WTC11 (cell line): ENCODE data around the gene INPP5F. TPM values are rescaled to one million over a fixed set of nuclear protein-coding genes. Genes with fewer than 3 reads are reported as not detected.

Source experiments
- ATAC-seq: fragments of 200-7000 bp; cut with Tn5 transposase; 2 replicates; pipeline ENCODE4 v1.10.0; 2021; ENCODE audit warnings: mild to moderate bottlenecking, moderate library complexity
- CTCF ChIA-PET: fragments of 300-600 bp; sonication (Branson Sonifier 250); formaldehyde crosslinking; loops from one replicate; lab custom pipeline; 2021; ENCODE audit warnings: antibody characterized with exemption; lab: Charles Lee
- POLR2A ChIA-PET: fragments of 350-600 bp; sonication (Branson Sonifier 250); formaldehyde crosslinking; loops from one replicate; lab custom pipeline; 2021; ENCODE audit warnings: antibody characterized with exemption; lab: Charles Lee
- DNase-seq: peaks from one replicate; pipeline ENCODE4 v3.0.0; 2021; ENCODE audit warnings: low spot score
- H3K27ac Mint-ChIP-seq: 2 replicates; pipeline ENCODE4 v1.8.0; 2021; ENCODE audit warnings: mixed read lengths
- H3K27me3 Mint-ChIP-seq: 2 replicates; pipeline ENCODE4 v1.8.0; 2021; ENCODE audit warnings: low read depth, mild to moderate bottlenecking, moderate library complexity, mixed read lengths
- H3K36me3 Mint-ChIP-seq: 2 replicates; pipeline ENCODE4 v1.8.0; 2021; ENCODE audit warnings: mixed read lengths
- H3K4me1 Mint-ChIP-seq: 2 replicates; pipeline ENCODE4 v1.8.0; 2022; ENCODE audit warnings: mixed read lengths
- H3K4me3 Mint-ChIP-seq: 2 replicates; pipeline ENCODE4 v1.8.0; 2021; ENCODE audit warnings: mild to moderate bottlenecking, moderate library complexity, mixed read lengths
- H3K9me3 Mint-ChIP-seq: 2 replicates; pipeline ENCODE4 v1.8.0; 2021; ENCODE audit warnings: mixed read lengths
- CDX4 ChIP-seq: fragments of 250-450 bp; sonication (Bioruptor Pico); IDR thresholded peaks from 2 replicates; pipeline ENCODE4 v1.9.0; 2021; ENCODE audit warnings: moderate library complexity, mild to moderate bottlenecking, inconsistent platforms, borderline replicate concordance
- ESRRA ChIP-seq: sonication (generic); formaldehyde crosslinking; IDR thresholded peaks from 2 replicates; pipeline ENCODE4 v1.8.1; 2022; ENCODE audit warnings: mild to moderate bottlenecking, missing genetic modification reagents, borderline replicate concordance
- FOXJ3 ChIP-seq: sonication (generic); formaldehyde crosslinking; IDR thresholded peaks from 2 replicates; pipeline ENCODE4 v1.9.0; 2021; ENCODE audit warnings: missing genetic modification reagents, mild to moderate bottlenecking, borderline replicate concordance
- HMGA2 ChIP-seq: fragments of 250-450 bp; sonication (Bioruptor Pico); IDR thresholded peaks from 2 replicates; pipeline ENCODE4 v1.4.0; 2021; ENCODE audit warnings: mild to moderate bottlenecking, moderate library complexity
- IRF1 ChIP-seq: sonication (generic); formaldehyde crosslinking; IDR thresholded peaks from 2 replicates; pipeline ENCODE4 v1.8.0; 2023; ENCODE audit warnings: missing genetic modification reagents
- NR1H2 ChIP-seq: sonication (generic); formaldehyde crosslinking; IDR thresholded peaks from 2 replicates; pipeline ENCODE4 v1.9.0; 2021; ENCODE audit warnings: mild to moderate bottlenecking, moderate library complexity, missing genetic modification reagents
- NR3C1 ChIP-seq: sonication (generic); formaldehyde crosslinking; conservative IDR thresholded peaks from 2 replicates; pipeline ENCODE4 v1.8.1; 2023; ENCODE audit warnings: low read depth, mild to moderate bottlenecking, missing genetic modification reagents
- RORB ChIP-seq: fragments of 250-450 bp; sonication (Bioruptor Pico); IDR thresholded peaks from 2 replicates; pipeline ENCODE4 v1.9.0; 2021; ENCODE audit warnings: mild to moderate bottlenecking
- SP1 ChIP-seq: sonication (generic); formaldehyde crosslinking; conservative IDR thresholded peaks from 2 replicates; pipeline ENCODE4 v1.8.1; 2022; ENCODE audit warnings: missing genetic modification reagents
- STAT6 ChIP-seq: sonication (generic); formaldehyde crosslinking; conservative IDR thresholded peaks from 2 replicates; pipeline ENCODE4 v1.8.1; 2023; ENCODE audit warnings: mild to moderate bottlenecking, low read depth, missing genetic modification reagents, moderate library complexity
- TP53 ChIP-seq: sonication (generic); formaldehyde crosslinking; IDR thresholded peaks from 2 replicates; pipeline ENCODE4 v1.8.1; 2023; ENCODE audit warnings: mild to moderate bottlenecking, missing genetic modification reagents
- ZNF263 ChIP-seq: sonication (generic); formaldehyde crosslinking; IDR thresholded peaks from 2 replicates; pipeline ENCODE4 v1.8.1; 2022; ENCODE audit warnings: low read depth, mild to moderate bottlenecking, moderate library complexity, missing genetic modification reagents
- ZNF416 ChIP-seq: fragments of 250-450 bp; sonication (Bioruptor Pico); IDR thresholded peaks from 2 replicates; pipeline ENCODE4 v1.9.0; 2021; ENCODE audit warnings: mild to moderate bottlenecking, inconsistent platforms
- ZNF425 ChIP-seq: fragments of 250-450 bp; sonication (Bioruptor Pico); conservative IDR thresholded peaks from 2 replicates; pipeline ENCODE4 v1.9.0; 2021; ENCODE audit warnings: mild to moderate bottlenecking
- total RNA-seq: library from RNA; stranded (reverse); gene quantifications from 3 replicates; pipeline ENCODE4 v1.2.3, GENCODE V29; 2021
- TF ChIP-seq, protein P1 (sequence below): sonication (generic); formaldehyde crosslinking; IDR thresholded peaks from 2 replicates; pipeline ENCODE4 v1.8.0; 2022; ENCODE audit warnings: mild to moderate bottlenecking, missing genetic modification reagents
- TF ChIP-seq, protein P2 (sequence below): sonication (generic); formaldehyde crosslinking; IDR thresholded peaks from 2 replicates; pipeline ENCODE4 v1.8.1; 2022; ENCODE audit warnings: missing genetic modification reagents, borderline replicate concordance
- TF ChIP-seq, protein P3 (sequence below): sonication (generic); formaldehyde crosslinking; IDR thresholded peaks from 2 replicates; pipeline ENCODE4 v1.8.1; 2022; ENCODE audit warnings: mild to moderate bottlenecking, moderate library complexity, missing genetic modification reagents
- TF ChIP-seq, protein P4 (sequence below): sonication (generic); formaldehyde crosslinking; IDR thresholded peaks from 2 replicates; pipeline ENCODE4 v1.8.0; 2022; ENCODE audit warnings: missing genetic modification reagents

Gene INPP5F
- total RNA-seq, 1 experiment from 2014 or later: 83.3 TPM

- Mint-ChIP-seq H3K9me3 (no peaks in the 10 kb centered on the region), H3K27ac (peak overlapping the region; percentile 13; the same call in 1 of the 2 replicates), H3K4me3 (no peak overlapping the region), H3K27me3 (no peaks in the 10 kb centered on the region), H3K36me3 (peaks cover 78% of the 10 kb centered on the region), H3K4me1 (no peaks in the 10 kb centered on the region)
- POLR2A ChIA-PET: no interaction called here
- ATAC-seq (no peak), DNase-seq (no peak)
- TF ChIP-seq, protein P1, sequence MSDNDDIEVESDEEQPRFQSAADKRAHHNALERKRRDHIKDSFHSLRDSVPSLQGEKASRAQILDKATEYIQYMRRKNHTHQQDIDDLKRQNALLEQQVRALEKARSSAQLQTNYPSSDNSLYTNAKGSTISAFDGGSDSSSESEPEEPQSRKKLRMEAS (CRISPR knock-in tag): no peak
- TF ChIP-seq STAT6 (no peak), FOXJ3 (CRISPR knock-in tag) (no peak), HMGA2 (CRISPR knock-in tag) (no peak), IRF1 (CRISPR knock-in tag) (no peak), NR3C1 (CRISPR knock-in tag) (no peak), CDX4 (CRISPR knock-in tag) (no peak), TP53 (CRISPR knock-in tag) (no peak)
- TF ChIP-seq, protein P2, sequence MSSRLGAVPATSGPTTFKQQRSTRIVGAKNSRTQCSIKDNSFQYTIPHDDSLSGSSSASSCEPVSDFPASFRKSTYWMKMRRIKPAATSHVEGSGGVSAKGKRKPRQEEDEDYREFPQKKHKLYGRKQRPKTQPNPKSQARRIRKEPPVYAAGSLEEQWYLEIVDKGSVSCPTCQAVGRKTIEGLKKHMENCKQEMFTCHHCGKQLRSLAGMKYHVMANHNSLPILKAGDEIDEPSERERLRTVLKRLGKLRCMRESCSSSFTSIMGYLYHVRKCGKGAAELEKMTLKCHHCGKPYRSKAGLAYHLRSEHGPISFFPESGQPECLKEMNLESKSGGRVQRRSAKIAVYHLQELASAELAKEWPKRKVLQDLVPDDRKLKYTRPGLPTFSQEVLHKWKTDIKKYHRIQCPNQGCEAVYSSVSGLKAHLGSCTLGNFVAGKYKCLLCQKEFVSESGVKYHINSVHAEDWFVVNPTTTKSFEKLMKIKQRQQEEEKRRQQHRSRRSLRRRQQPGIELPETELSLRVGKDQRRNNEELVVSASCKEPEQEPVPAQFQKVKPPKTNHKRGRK (CRISPR knock-in tag): no peak
- CTCF ChIA-PET: interaction anchor here (3.3 kb wide), 1 partner anchor 81 kb away, joined by 22 read pairs; no protein-coding TSS in a partner anchor
Observed at GRCh38 chr10:119831656-119832055, 105.8 kb downstream of the INPP5F start.

DNA sequence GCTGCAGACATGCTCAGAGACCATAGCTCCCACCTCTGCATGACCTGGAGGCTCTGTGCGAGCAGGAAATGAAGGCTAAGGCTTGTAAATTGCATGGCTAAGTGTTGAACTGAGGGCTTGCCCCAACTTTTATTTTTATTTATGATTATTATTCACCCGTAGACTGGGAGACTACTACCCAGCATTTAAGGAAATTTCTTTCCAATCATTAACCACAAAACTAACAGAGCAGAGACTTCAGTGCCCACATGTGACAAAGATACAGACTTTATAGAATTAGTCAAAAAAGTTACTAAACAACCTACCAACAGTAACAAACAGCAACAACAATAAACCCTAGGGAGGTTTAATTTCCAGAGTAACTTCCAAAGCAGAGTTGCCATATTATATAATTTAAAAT lies 107.1 kb downstream of the INPP5F start:
- ChIA-PET POLR2A (no interaction called here), CTCF (interaction anchor here (1.3 to 3.3 kb wide), 2 partner anchors 82 to 146 kb away, joined by 4 to 22 read pairs; no protein-coding TSS in a partner anchor)
- no peaks in the 10 kb centered on the region for H3K27me3 Mint-ChIP-seq
- no peaks in the 10 kb centered on the region for H3K9me3 Mint-ChIP-seq
- no peaks in the 10 kb centered on the region for H3K4me1 Mint-ChIP-seq
- ATAC-seq (no peak), DNase-seq (no peak)
- H3K4me3 Mint-ChIP-seq: no peak overlapping the region
- H3K27ac Mint-ChIP-seq: no peak overlapping the region
- H3K36me3 Mint-ChIP-seq: peaks cover 78% of the 10 kb centered on the region
- TF ChIP-seq NR1H2 (CRISPR knock-in tag): no peak
- no peak for TF ChIP-seq HMGA2 (CRISPR knock-in tag)
- TF ChIP-seq ZNF416 (CRISPR knock-in tag): no peak
- TF ChIP-seq ZNF263 (CRISPR knock-in tag): no peak
- TF ChIP-seq ESRRA (CRISPR knock-in tag): no peak
- TF ChIP-seq, protein P3, sequence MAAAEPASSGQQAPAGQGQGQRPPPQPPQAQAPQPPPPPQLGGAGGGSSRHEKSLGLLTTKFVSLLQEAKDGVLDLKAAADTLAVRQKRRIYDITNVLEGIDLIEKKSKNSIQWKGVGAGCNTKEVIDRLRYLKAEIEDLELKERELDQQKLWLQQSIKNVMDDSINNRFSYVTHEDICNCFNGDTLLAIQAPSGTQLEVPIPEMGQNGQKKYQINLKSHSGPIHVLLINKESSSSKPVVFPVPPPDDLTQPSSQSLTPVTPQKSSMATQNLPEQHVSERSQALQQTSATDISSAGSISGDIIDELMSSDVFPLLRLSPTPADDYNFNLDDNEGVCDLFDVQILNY (CRISPR knock-in tag): no peak
- TF ChIP-seq, protein P4, sequence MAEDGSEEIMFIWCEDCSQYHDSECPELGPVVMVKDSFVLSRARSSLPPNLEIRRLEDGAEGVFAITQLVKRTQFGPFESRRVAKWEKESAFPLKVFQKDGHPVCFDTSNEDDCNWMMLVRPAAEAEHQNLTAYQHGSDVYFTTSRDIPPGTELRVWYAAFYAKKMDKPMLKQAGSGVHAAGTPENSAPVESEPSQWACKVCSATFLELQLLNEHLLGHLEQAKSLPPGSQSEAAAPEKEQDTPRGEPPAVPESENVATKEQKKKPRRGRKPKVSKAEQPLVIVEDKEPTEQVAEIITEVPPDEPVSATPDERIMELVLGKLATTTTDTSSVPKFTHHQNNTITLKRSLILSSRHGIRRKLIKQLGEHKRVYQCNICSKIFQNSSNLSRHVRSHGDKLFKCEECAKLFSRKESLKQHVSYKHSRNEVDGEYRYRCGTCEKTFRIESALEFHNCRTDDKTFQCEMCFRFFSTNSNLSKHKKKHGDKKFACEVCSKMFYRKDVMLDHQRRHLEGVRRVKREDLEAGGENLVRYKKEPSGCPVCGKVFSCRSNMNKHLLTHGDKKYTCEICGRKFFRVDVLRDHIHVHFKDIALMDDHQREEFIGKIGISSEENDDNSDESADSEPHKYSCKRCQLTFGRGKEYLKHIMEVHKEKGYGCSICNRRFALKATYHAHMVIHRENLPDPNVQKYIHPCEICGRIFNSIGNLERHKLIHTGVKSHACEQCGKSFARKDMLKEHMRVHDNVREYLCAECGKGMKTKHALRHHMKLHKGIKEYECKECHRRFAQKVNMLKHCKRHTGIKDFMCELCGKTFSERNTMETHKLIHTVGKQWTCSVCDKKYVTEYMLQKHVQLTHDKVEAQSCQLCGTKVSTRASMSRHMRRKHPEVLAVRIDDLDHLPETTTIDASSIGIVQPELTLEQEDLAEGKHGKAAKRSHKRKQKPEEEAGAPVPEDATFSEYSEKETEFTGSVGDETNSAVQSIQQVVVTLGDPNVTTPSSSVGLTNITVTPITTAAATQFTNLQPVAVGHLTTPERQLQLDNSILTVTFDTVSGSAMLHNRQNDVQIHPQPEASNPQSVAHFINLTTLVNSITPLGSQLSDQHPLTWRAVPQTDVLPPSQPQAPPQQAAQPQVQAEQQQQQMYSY (CRISPR knock-in tag): no peak
- TF ChIP-seq RORB: no peak
- TF ChIP-seq ZNF425: no peak
- no peak for TF ChIP-seq SP1
- TF ChIP-seq, protein P2 (CRISPR knock-in tag): no peak
